ENCODE measurements around the gene TMEM252. TPM values are rescaled to one million over a fixed set of nuclear protein-coding genes. Genes with fewer than 3 reads are reported as not detected.
A peak's percentile ranks its signal among the peaks of the same experiment; 100 is the strongest.

TMEM252 gene
- not detected in 2 replicates for total RNA-seq (2014; rRNA removed; shearing (Covaris generic))

- in situ Hi-C loops (cut with HindIII; ENCODE audit: low sequenced_read_pairs) = no loop called here
- DNase-seq (ENCODE audit: low spot score) = no peak
Observed at GRCh38 chr9:68540712-68541535, at the start of gene TMEM252. Gene TMEM252 (minus strand): TSS chr9:68540883. CDS start chr9:68540814, 69 bp downstream.

GRCh38 chr9:68585034-68585761 is 44.5 kb upstream of the TMEM252 start:
- DNase-seq (ENCODE audit: low spot score) = no peak
- in situ Hi-C loops (cut with HindIII; ENCODE audit: low sequenced_read_pairs) = loop anchor here (10.0 kb wide), 1 partner anchor 410 kb away; no protein-coding TSS in a partner anchor

- in situ Hi-C loops (cut with HindIII; ENCODE audit: low sequenced_read_pairs) = loop anchor here (10.0 kb wide), 1 partner anchor 410 kb away; no protein-coding TSS in a partner anchor
- DNase-seq (ENCODE audit: low spot score) = peak; percentile 90
Observed at GRCh38 chr9:68584189-68585033, 43.7 kb upstream of the TMEM252 start.

- DNase-seq (ENCODE audit: low spot score) = no peak
- in situ Hi-C loops (cut with HindIII; ENCODE audit: low sequenced_read_pairs) = loop anchor here (10.0 kb wide), 1 partner anchor 413 kb away; no protein-coding TSS in a partner anchor
Observed at GRCh38 chr9:68581696-68582095, 41.0 kb upstream of the TMEM252 start.

- DNase-seq (ENCODE audit: low spot score) = no peak
- in situ Hi-C loops (cut with HindIII; ENCODE audit: low sequenced_read_pairs) = no loop called here
Observed at GRCh38 chr9:68577774-68578591, 37.3 kb upstream of the TMEM252 start.

GRCh38 chr9:68575817-68576216 is 35.1 kb upstream of the TMEM252 start:
- in situ Hi-C loops (cut with HindIII; ENCODE audit: low sequenced_read_pairs) = no loop called here
- no peak for DNase-seq (ENCODE audit: low spot score)

- peak; percentile 17 for DNase-seq (ENCODE audit: low spot score)
- in situ Hi-C loops (cut with HindIII; ENCODE audit: low sequenced_read_pairs) = no loop called here
Observed at GRCh38 chr9:68574150-68574549, 33.5 kb upstream of the TMEM252 start.

GRCh38 chr9:68567565-68567964 is 26.9 kb upstream of the TMEM252 start:
- in situ Hi-C loops (cut with HindIII; ENCODE audit: low sequenced_read_pairs) = no loop called here
- DNase-seq (ENCODE audit: low spot score) = no peak

- in situ Hi-C loops (cut with HindIII; ENCODE audit: low sequenced_read_pairs) = no loop called here
- DNase-seq (ENCODE audit: low spot score) = no peak
Observed at GRCh38 chr9:68562461-68562860, 21.8 kb upstream of the TMEM252 start.

GRCh38 chr9:68560071-68560844 is 19.6 kb upstream of the TMEM252 start:
- in situ Hi-C loops (cut with HindIII; ENCODE audit: low sequenced_read_pairs) = no loop called here
- DNase-seq (ENCODE audit: low spot score) = peak; percentile 8

GRCh38 chr9:68558545-68558944 is 17.9 kb upstream of the TMEM252 start:
- in situ Hi-C loops (cut with HindIII; ENCODE audit: low sequenced_read_pairs) = no loop called here
- no peak for DNase-seq (ENCODE audit: low spot score)

GRCh38 chr9:68555437-68556150 is 14.9 kb upstream of the TMEM252 start:
- in situ Hi-C loops (cut with HindIII; ENCODE audit: low sequenced_read_pairs) = no loop called here
- no peak for DNase-seq (ENCODE audit: low spot score)

- in situ Hi-C loops (cut with HindIII; ENCODE audit: low sequenced_read_pairs) = no loop called here
- no peak for DNase-seq (ENCODE audit: low spot score)
Observed at GRCh38 chr9:68552700-68553476, 12.2 kb upstream of the TMEM252 start.

- in situ Hi-C loops (cut with HindIII; ENCODE audit: low sequenced_read_pairs) = no loop called here
- no peak for DNase-seq (ENCODE audit: low spot score)
Observed at GRCh38 chr9:68551191-68551590, 10.5 kb upstream of the TMEM252 start.

- in situ Hi-C loops (cut with HindIII; ENCODE audit: low sequenced_read_pairs) = no loop called here
- DNase-seq (ENCODE audit: low spot score) = no peak
Observed at GRCh38 chr9:68548241-68548640, 7.6 kb upstream of the TMEM252 start.

GRCh38 chr9:68547417-68547816 is 6.7 kb upstream of the TMEM252 start:
- in situ Hi-C loops (cut with HindIII; ENCODE audit: low sequenced_read_pairs) = no loop called here
- no peak for DNase-seq (ENCODE audit: low spot score)

All from G401 (cell line).